Body of pancreas (tissue), 4 donors: ENCODE results near the gene CYP4F8.

ENCODE experiments used
- POLR2A ChIP-seq, 3 donors: fragments of 450-650 bp; IDR thresholded peaks; one replicate each; pipeline ENCODE4 v1.6.1; 2016; ENCODE audit warnings: antibody characterized with exemption in 3 of 3, mild to moderate bottlenecking in 2 of 3
- TF ChIP-seq, protein P1 (sequence below), 7 experiments: fragments of 450-650 bp in 4 of 7; fragments of 200-600 bp in 3 of 7; sonication (generic) in 3 of 7; IDR thresholded peaks; one replicate each; pipeline ENCODE4 v1.5.1; 2016 to 2019; ENCODE audit warnings: antibody characterized with exemption in 7 of 7

DNA sequence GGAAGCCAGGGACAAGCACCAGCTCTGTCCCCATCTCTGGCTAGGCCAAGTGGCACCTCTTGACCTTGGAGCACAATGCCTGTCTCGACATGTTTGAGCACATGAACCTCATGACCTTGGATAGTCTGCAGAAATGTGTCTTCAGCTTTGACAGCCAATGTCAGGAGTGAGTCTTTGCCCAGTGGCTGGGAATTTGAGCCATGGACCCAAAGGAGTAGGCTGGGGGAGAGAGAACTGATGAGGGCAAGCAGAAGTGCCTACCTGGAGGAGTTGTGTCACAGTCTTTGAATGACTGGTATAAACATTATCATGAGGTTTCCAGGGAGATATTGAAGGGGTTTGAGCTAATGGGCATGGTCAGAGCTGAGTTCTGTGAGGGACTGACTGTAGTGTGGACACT lies 51.2 kb downstream of the CYP4F8 start:
- TF ChIP-seq, protein P1, sequence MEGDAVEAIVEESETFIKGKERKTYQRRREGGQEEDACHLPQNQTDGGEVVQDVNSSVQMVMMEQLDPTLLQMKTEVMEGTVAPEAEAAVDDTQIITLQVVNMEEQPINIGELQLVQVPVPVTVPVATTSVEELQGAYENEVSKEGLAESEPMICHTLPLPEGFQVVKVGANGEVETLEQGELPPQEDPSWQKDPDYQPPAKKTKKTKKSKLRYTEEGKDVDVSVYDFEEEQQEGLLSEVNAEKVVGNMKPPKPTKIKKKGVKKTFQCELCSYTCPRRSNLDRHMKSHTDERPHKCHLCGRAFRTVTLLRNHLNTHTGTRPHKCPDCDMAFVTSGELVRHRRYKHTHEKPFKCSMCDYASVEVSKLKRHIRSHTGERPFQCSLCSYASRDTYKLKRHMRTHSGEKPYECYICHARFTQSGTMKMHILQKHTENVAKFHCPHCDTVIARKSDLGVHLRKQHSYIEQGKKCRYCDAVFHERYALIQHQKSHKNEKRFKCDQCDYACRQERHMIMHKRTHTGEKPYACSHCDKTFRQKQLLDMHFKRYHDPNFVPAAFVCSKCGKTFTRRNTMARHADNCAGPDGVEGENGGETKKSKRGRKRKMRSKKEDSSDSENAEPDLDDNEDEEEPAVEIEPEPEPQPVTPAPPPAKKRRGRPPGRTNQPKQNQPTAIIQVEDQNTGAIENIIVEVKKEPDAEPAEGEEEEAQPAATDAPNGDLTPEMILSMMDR (IDR thresholded peaks at IDR 0.05): no peak
- no peak for TF ChIP-seq POLR2A (IDR thresholded peaks at IDR 0.05)
